OCI-LY7 (cell line): Measurements from ENCODE around the gene FAM227A.

Source experiments
- CTCF ChIP-seq: fragments of 200-600 bp; sonication (generic); conservative IDR thresholded peaks from 2 replicates; pipeline ENCODE4 v1.5.1; 2014; ENCODE audit warnings: mild to moderate bottlenecking, antibody characterized with exemption, low read length, moderate library complexity, mixed read lengths
- EZH2phosphoT487 ChIP-seq: fragments of 200-600 bp; sonication (generic); IDR thresholded peaks from 2 replicates; pipeline ENCODE4 v1.6.1; 2018; ENCODE audit warnings: low read depth, borderline replicate concordance, mild to moderate bottlenecking, mixed run types, antibody characterized with exemption, low read length, moderate library complexity, mixed read lengths

GRCh38 chr22:38565441-38565840 lies 90.8 kb downstream of the FAM227A start:
- TF ChIP-seq CTCF, result no peak
- no peak for TF ChIP-seq EZH2phosphoT487
